NCI-H2029 treated with DMSO at 0.1 percent for 48 hours (cell line): ENCODE results near the gene IQCN.

Source experiments
- DNase-seq: peaks from one replicate; lab custom pipeline; 2025; lab: John Stamatoyannopoulos, UW

The IQCN gene

GRCh38 chr19:18208098-18208951, 65.9 kb downstream of the IQCN start:
- DNase-seq: no peak
